HG02973 (cell line): Measurements from ENCODE around the gene EI24.

Source experiments
- ATAC-seq: cut with Tn5 transposase; IDR thresholded peaks from one replicate; pipeline ENCODE4 v1.9.1; 2021; ENCODE audit warnings: moderate library complexity; ENCODE audit not compliant: unreplicated experiment

EI24 gene

DNA sequence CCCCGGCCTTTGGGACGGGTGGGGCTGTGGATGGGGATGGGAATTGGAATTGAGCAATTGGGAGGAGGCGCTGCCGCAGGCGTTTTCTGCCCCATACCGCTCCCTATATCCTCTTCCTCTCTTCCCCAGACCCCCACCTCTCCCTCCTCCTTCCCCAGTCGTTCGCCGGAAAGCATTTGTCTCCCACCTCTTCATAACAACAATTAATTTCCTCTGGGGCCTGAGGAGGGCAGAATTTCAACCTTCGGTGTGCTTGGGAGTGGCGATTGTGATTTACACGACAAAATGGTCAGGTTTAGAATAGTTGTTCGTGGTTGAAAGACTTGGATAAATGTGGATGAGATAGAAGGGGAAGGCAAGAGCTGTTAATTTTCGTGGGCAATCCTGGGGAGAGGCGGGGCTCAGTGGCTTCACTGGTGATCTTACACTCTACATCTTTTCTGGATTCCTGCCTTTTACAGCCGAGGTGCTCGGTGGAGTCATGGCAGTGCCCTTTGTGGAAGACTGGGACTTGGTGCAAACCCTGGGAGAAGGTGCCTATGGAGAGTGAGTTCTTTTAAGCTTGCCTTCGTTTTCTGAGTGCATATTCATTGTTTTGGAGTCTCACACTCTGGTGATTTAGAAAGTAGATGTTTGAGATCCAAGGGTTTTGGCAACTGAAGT, 57.1 kb downstream of the EI24 start:
- ATAC-seq: peak; percentile 51

GRCh38 chr11:125627236-125627910, 58.1 kb downstream of the EI24 start:
- ATAC-seq: no peak
